IPS DF 4.7 (cell line): ENCODE measurements around the gene GARIN5A.

Experiments
- DNase-seq: peaks from one replicate; pipeline ENCODE4 v3.0.0-alpha.2; 2013; ENCODE audit warnings: low spot score; ENCODE audit errors: extremely low read depth

GARIN5A gene

GRCh38 chr19:50476224-50476906, at the start of gene GARIN5A, which contains the start of gene EMC10:
GARIN5A (minus strand) TSS chr19:50476848; CDS start chr19:50476388, 460 bp downstream.
EMC10 (plus strand) TSS chr19:50476507; CDS start chr19:50476545, 38 bp downstream.
- DNase-seq: no peak

- DNase-seq: no peak
Observed at GRCh38 chr19:50522881-50523280, 46.2 kb upstream of the GARIN5A start.

- no peak for DNase-seq
Observed at GRCh38 chr19:50520822-50521465, 44.3 kb upstream of the GARIN5A start.

GRCh38 chr19:50519006-50519575, 42.4 kb upstream of the GARIN5A start:
- no peak for DNase-seq

- no peak for DNase-seq
Observed at GRCh38 chr19:50518091-50519005, 41.7 kb upstream of the GARIN5A start.

- no peak for DNase-seq
Observed at GRCh38 chr19:50517704-50518075, 41.0 kb upstream of the GARIN5A start.

- no peak for DNase-seq
Observed at GRCh38 chr19:50516964-50517703, 40.5 kb upstream of the GARIN5A start.

GRCh38 chr19:50516456-50516855, 39.8 kb upstream of the GARIN5A start:
- no peak for DNase-seq

GRCh38 chr19:50515168-50515561, 38.5 kb upstream of the GARIN5A start:
- DNase-seq: no peak

- no peak for DNase-seq
Observed at GRCh38 chr19:50514346-50515167, 37.9 kb upstream of the GARIN5A start.

GRCh38 chr19:50513746-50514345, 37.2 kb upstream of the GARIN5A start, which contains the start of gene ASPDH:
ASPDH (minus strand) TSS chr19:50513913; CDS start chr19:50513823, 90 bp downstream.
- no peak for DNase-seq

GRCh38 chr19:50512999-50513745, 36.5 kb upstream of the GARIN5A start:
- DNase-seq: no peak

GRCh38 chr19:50512112-50512998, 35.7 kb upstream of the GARIN5A start:
- DNase-seq: no peak

- peak; percentile 90 for DNase-seq
Observed at GRCh38 chr19:50511069-50511822, 34.6 kb upstream of the GARIN5A start, which contains the start of gene JOSD2. JOSD2 (minus strand) TSS chr19:50511191; CDS start chr19:50510431, 760 bp downstream.

GRCh38 chr19:50510700-50511068, 34.0 kb upstream of the GARIN5A start:
- no peak for DNase-seq

GRCh38 chr19:50510121-50510670, 33.5 kb upstream of the GARIN5A start:
- DNase-seq: no peak

- no peak for DNase-seq
Observed at GRCh38 chr19:50509366-50509765, 32.7 kb upstream of the GARIN5A start.
